Measurements from ENCODE around the gene STK24. TPM values are rescaled to one million over a fixed set of nuclear protein-coding genes. Genes with fewer than 3 reads are reported as not detected.

Gene STK24
- total and polyA plus RNA-seq, 2 of the 8 experiments (the other 6 are each of a cell fraction or from before 2014, with no cell fraction given) = 62.8 to 143 TPM

DNA sequence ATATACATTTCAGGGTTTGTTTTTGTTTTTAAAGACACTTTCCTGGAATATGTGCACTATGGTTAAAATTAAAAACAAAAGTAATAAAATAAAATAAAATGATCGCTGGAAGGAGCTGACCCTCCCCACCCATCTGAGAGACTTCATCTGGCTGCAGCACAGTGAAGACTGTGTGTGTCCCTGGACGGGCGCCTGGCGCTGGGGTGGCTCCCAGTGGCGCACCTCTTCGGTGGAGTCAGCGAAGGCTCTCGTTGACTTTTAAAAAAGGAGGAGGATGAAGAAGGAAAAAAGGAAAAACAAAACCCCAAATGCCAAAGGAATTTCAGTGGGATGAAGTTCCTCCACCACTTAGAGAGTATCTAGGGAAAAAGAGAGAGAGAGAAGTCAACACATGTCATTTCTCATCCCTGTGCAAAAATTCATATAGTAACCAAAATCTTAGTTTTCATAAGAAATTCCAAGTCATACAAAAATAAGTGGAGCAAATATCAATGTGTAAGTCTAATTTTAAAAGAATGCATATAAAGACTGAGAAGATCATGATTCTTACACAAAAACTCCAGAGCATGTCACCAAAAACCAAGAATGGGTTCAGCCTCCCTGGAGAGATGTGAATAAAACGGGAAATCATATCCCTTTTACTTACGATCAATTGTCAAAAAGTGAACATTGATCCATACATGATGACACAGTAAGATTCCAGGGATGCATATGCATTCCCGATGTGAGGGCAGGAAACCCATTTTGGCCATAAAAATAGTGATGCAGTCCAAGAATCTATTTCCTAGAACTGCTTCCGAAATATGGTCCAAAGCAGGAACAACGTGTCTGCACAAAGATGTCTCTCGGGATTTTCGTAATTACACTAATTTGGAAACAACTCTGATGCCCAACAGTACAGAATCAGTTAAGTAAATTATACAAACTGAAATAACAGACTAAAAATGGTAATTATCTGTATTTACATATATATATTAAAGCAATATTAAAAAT lies 123.8 kb downstream of the STK24 start:
- FAIRE-seq = no peak
- no peak overlapping the region for H3K9ac ChIP-seq (replicated peaks in 1 of 4; ENCODE audit: extremely low read depth in 1 of 4, low read depth in 3 of 4, low read length in 3 of 4)
- no peak overlapping the region for H2BK12ac ChIP-seq (ENCODE audit: low read depth, low read length)
- CTCF ChIA-PET (ENCODE audit: partially characterized antibody) = no interaction called here
- H4K91ac ChIP-seq (replicated peaks; ENCODE audit: insufficient read length, low read length) = no peak overlapping the region
- H2AK5ac ChIP-seq (ENCODE audit: low read depth, low read length) = no peak overlapping the region
- H3K18ac ChIP-seq (ENCODE audit: extremely low read depth, low read length) = no peak overlapping the region
- H3K27ac ChIP-seq (ENCODE audit: low read depth, low read length) = no peak overlapping the region
- H3K79me2 ChIP-seq (ENCODE audit: control insufficient read depth in 1 of 2, insufficient read depth in 2 of 2, low read length in 2 of 2) = no peaks in the 10 kb centered on the region
- H2BK20ac ChIP-seq (ENCODE audit: low read length) = no peak overlapping the region
- no peak overlapping the region for H2BK5ac ChIP-seq (ENCODE audit: low read depth, low read length)
- H4K20me1 ChIP-seq (replicated peaks in 1 of 2; ENCODE audit: control insufficient read depth in 1 of 2, insufficient read depth in 2 of 2, low read length in 2 of 2) = peaks cover 10 to 16% of the 10 kb centered on the region in 2 experiments
- no peak overlapping the region for H2BK120ac ChIP-seq (replicated peaks; ENCODE audit: low read depth, low read length)
- H3K9me3 ChIP-seq (ENCODE audit: insufficient read depth in 2 of 2, low read depth in 1 of 2, low read length in 1 of 2) = no peaks in the 10 kb centered on the region
- no peak overlapping the region for H3K23ac ChIP-seq (ENCODE audit: insufficient read length)
- H2AFZ ChIP-seq (ENCODE audit: low read length) = no peak overlapping the region
- no peak overlapping the region for H4K5ac ChIP-seq (ENCODE audit: insufficient read length, low read depth, low read length)
- DNase-seq (ENCODE audit: low read depth in 1 of 2, low spot score in 2 of 2) = no peak
- H3K27me3 ChIP-seq (replicated peaks in 1 of 4; ENCODE audit: control insufficient read depth in 3 of 4, extremely low read depth in 1 of 4, insufficient read depth in 3 of 4, low read length in 3 of 4) = no peaks in the 10 kb centered on the region
- peaks cover 6 to 63% (median 19%) of the 10 kb centered on the region in 4 experiments; a peak in 7 of 8 replicates for H3K36me3 ChIP-seq (ENCODE audit: control insufficient read depth in 2 of 4, insufficient read depth in 4 of 4, low read length in 3 of 4)
- H3K4me2 ChIP-seq (ENCODE audit: insufficient read depth in 1 of 2, low read depth in 2 of 2, low read length in 2 of 2) = no peak overlapping the region
- TF ChIP-seq TBP (IDR thresholded peaks at IDR 0.05; ENCODE audit: low read depth, low read length) (no peak), POLR2A (IDR thresholded peaks at IDR 0.05; ENCODE audit: control extremely low read depth in 1 of 2, low read depth in 2 of 2, low read length in 2 of 2) (no peak)
- no peak overlapping the region for H3K56ac ChIP-seq (replicated peaks; ENCODE audit: insufficient read length, low read depth, low read length)
- POLR2A ChIA-PET (ENCODE audit: partially characterized antibody) = no interaction called here
- H2BK15ac ChIP-seq (ENCODE audit: low read length) = no peak overlapping the region
- H3K4me1 ChIP-seq (replicated peaks in 1 of 4; ENCODE audit: control insufficient read depth in 3 of 4, insufficient read depth in 4 of 4, low read length in 3 of 4) = peaks cover 7 to 15% (median 9%) of the 10 kb centered on the region in 4 experiments
- no peak overlapping the region for H3K4me3 ChIP-seq (ENCODE audit: extremely low read depth in 1 of 4, insufficient read depth in 2 of 4, low read depth in 3 of 4, low read length in 4 of 4)
- no peak overlapping the region for H4K8ac ChIP-seq (ENCODE audit: extremely low read depth, insufficient read depth, low read length)
- H3K14ac ChIP-seq (ENCODE audit: insufficient read length) = no peak overlapping the region
- no peak overlapping the region for H3K4ac ChIP-seq (replicated peaks; ENCODE audit: insufficient read length, low read depth, low read length)
- 92% methylated on average over 15 of the region's 15 CpGs; no CpG with 5 or more reads in 1 of the 2 experiments for WGBS, 2 experiments (ENCODE audit: extremely low coverage in 1 of 2, insufficient coverage in 1 of 2, insufficient read length in 1 of 2, insufficient replicate concordance in 2 of 2, low coverage in 1 of 2, low lambda C conversion rate in 2 of 2, missing lambda C conversion rate in 1 of 2)
- H3K23me2 ChIP-seq (ENCODE audit: low read depth, low read length) = no peaks in the 10 kb centered on the region
- no peaks in the 10 kb centered on the region; the same call in 1 of the 2 replicates for H3K79me1 ChIP-seq (ENCODE audit: low read depth, low read length)
